Uterus (tissue), 4 donors: ENCODE results near the gene LIF. TPM values are rescaled to one million over a fixed set of nuclear protein-coding genes. Genes with fewer than 3 reads are reported as not detected.

ENCODE experiments used
- DNase-seq, 2 donors: peaks; one replicate each; pipeline ENCODE4 v3.0.0-alpha.2; 2019 to 2020
- H3K27ac ChIP-seq, 2 donors: fragments of 200-600 bp; sonication (generic); 1 replicate in 1 of 2; 2 replicates in 1 of 2; pipeline ENCODE4 v1.5.1; 2016 to 2018
- H3K27me3 ChIP-seq, 2 donors: fragments of 200-600 bp; sonication (generic); one replicate each; pipeline ENCODE4 v1.5.1; 2018 to 2019; ENCODE audit warnings: control low read depth in 1 of 2
- H3K36me3 ChIP-seq, 2 donors: fragments of 200-600 bp; sonication (generic); one replicate each; pipeline ENCODE4 v1.5.1; 2019; ENCODE audit warnings: control low read depth in 1 of 2
- H3K4me1 ChIP-seq, 2 donors: fragments of 200-600 bp; sonication (generic); one replicate each; pipeline ENCODE4 v1.5.1; 2018 to 2019; ENCODE audit warnings: control low read depth in 1 of 2
- H3K4me3 ChIP-seq, 2 donors: fragments of 200-600 bp; sonication (generic); 1 replicate in 1 of 2; 2 replicates in 1 of 2; pipeline ENCODE4 v1.5.1; 2018 to 2019; ENCODE audit warnings: mild to moderate bottlenecking in 1 of 2
- H3K9me3 ChIP-seq, 2 donors: fragments of 200-600 bp; sonication (generic); one replicate each; pipeline ENCODE4 v1.5.1; 2019; ENCODE audit warnings: control low read depth in 1 of 2
- CTCF ChIP-seq, 4 experiments: fragments of 200-600 bp in 2 of 4; fragments of 450-650 bp in 2 of 4; sonication (generic) in 2 of 4; IDR thresholded peaks; one replicate each; pipeline ENCODE4 v1.5.1; 2016 to 2019; ENCODE audit warnings: antibody characterized with exemption in 4 of 4, mild to moderate bottlenecking in 2 of 4, moderate library complexity in 1 of 4
- POLR2A ChIP-seq, 2 donors: fragments of 450-650 bp; IDR thresholded peaks; one replicate each; pipeline ENCODE4 v1.6.1; 2016; ENCODE audit warnings: antibody characterized with exemption in 2 of 2, mild to moderate bottlenecking in 1 of 2, moderate library complexity in 1 of 2
- intact Hi-C: fragments of 100-400 bp; cut with DNase I; formaldehyde crosslinking; loops from one replicate; pipeline ENCODE4 v1.15.1; 2023; ENCODE audit warnings: low total_unique reads
- total RNA-seq, 4 donors: library from RNA; depleted of rRNA in 3 of 4; stranded (reverse); fragments of >200 nt in 3 of 4; gene quantifications; one replicate each; pipeline versions ENCODE4 v1.1.0 to v1.2.4, GENCODE V29; 2014 to 2023
- donor health status: DM: yes; HTN: yes; CAD: no.

LIF gene
- total RNA-seq, 4 donors from 2014 or later, result under 0.01 to 3.0 (median 1.5) TPM; not detected in 1

- H3K27me3 ChIP-seq, result no peaks in the 10 kb centered on the region
- TF ChIP-seq CTCF (IDR thresholded peaks at IDR 0.05) (no peak), POLR2A (IDR thresholded peaks at IDR 0.05) (no peak)
- H3K36me3 ChIP-seq, result no peaks in the 10 kb centered on the region
- intact Hi-C loops, result no loop called here
- H3K9me3 ChIP-seq, result no peaks in the 10 kb centered on the region
- H3K27ac ChIP-seq, result no peak overlapping the region
- peaks cover 0 to 5% of the 10 kb centered on the region in 2 donors for H3K4me1 ChIP-seq
- H3K4me3 ChIP-seq, result no peak overlapping the region
- DNase-seq, result no peak
These were observed 21.1 kb upstream of the LIF start for GRCh38 chr22:30267382-30268302.

GRCh38 chr22:30266445-30267381 is 20.2 kb upstream of the LIF start, which contains the start of gene OSM:
Gene OSM, minus strand, starts transcription at chr22:30266851. Its CDS starts 52 bp downstream, at chr22:30266799.
- no peak for TF ChIP-seq CTCF (IDR thresholded peaks at IDR 0.05)
- TF ChIP-seq POLR2A (IDR thresholded peaks at IDR 0.05), result no peak
- no peaks in the 10 kb centered on the region for H3K27me3 ChIP-seq
- intact Hi-C loops, result no loop called here
- peaks cover 0 to 5% of the 10 kb centered on the region in 2 donors for H3K4me1 ChIP-seq
- H3K4me3 ChIP-seq, result no peak within 1 kb of the TSS
- H3K9me3 ChIP-seq, result no peaks in the 10 kb centered on the region
- no peaks in the 10 kb centered on the region for H3K36me3 ChIP-seq
- H3K27ac ChIP-seq, result peak within 1 kb of the TSS in 1 of 2 donors; percentile 37
- no peak for DNase-seq

DNA sequence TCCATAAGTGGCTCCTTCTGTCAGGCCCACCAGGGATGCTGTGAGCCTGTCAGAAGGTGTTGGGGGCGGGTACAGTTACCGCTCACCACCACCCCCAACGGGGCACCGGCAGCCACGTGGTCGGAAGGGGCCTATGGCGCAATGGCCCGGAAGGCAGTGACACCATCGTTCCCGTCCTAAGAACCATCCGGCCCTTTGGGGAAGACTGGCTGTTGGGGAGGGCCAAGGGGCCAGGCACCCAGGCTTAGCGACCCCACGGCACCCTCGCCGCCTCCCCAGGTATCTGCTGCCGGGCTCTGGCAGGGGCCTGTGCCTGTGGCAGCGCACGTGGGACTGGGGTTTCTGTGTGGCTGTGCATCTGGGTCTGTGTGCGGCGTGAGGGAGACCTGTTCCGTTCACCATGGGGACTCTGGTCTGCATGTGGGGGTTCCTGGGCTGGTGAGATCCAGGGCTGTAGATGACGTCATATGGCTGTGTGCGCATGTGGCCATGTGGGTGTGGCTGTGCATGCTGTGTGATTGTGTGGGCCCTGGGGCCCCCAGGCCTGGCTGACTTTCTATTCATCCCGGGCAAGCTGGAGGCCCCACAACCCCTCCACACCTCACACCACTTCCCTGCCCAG is 19.4 kb upstream of the LIF start:
- Histone ChIP-seq H3K4me3 (no peak overlapping the region), H3K27me3 (no peaks in the 10 kb centered on the region), H3K9me3 (no peaks in the 10 kb centered on the region), H3K4me1 (peaks cover 0 to 5% of the 10 kb centered on the region in 2 donors), H3K27ac (no peak overlapping the region), H3K36me3 (no peaks in the 10 kb centered on the region)
- DNase-seq, result no peak
- intact Hi-C loops, result no loop called here
- TF ChIP-seq POLR2A (IDR thresholded peaks at IDR 0.05), result no peak
- TF ChIP-seq CTCF (IDR thresholded peaks at IDR 0.05), result no peak

- TF ChIP-seq POLR2A (IDR thresholded peaks at IDR 0.05) (no peak), CTCF (IDR thresholded peaks at IDR 0.05) (no peak)
- Histone ChIP-seq H3K27me3 (no peaks in the 10 kb centered on the region), H3K9me3 (no peaks in the 10 kb centered on the region), H3K4me1 (peaks cover 0 to 5% of the 10 kb centered on the region in 2 donors), H3K4me3 (no peak overlapping the region), H3K36me3 (no peaks in the 10 kb centered on the region), H3K27ac (no peak overlapping the region)
- no peak for DNase-seq
- intact Hi-C loops, result no loop called here
These were observed 18.7 kb upstream of the LIF start for GRCh38 chr22:30265131-30265720.
